ENCODE measurements around the gene CD2.

Gene CD2

DNA sequence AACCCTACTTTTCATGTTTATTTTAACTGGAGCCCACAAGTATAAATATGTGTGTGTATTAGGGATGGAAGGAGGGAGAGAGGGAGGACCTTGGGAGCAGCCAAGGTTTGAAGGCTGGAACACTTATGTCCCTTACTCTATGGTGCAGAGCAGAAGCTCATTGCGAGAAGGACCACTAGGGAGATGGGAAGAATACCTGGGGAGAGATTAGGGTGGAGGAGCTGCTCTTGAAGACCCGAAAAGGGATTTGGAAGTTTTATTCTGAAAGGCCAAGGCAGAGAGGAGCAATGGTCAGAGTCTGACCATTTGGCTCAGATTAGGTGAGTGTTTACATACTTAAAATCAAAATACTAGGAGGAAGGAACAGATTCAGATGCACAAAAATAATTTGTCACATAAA is 8.1 kb downstream of the CD2 start:
- no peak for DNase-seq

- no peak for DNase-seq
These were observed 8.5 kb downstream of the CD2 start for GRCh38 chr1:116762781-116763115.

DNA sequence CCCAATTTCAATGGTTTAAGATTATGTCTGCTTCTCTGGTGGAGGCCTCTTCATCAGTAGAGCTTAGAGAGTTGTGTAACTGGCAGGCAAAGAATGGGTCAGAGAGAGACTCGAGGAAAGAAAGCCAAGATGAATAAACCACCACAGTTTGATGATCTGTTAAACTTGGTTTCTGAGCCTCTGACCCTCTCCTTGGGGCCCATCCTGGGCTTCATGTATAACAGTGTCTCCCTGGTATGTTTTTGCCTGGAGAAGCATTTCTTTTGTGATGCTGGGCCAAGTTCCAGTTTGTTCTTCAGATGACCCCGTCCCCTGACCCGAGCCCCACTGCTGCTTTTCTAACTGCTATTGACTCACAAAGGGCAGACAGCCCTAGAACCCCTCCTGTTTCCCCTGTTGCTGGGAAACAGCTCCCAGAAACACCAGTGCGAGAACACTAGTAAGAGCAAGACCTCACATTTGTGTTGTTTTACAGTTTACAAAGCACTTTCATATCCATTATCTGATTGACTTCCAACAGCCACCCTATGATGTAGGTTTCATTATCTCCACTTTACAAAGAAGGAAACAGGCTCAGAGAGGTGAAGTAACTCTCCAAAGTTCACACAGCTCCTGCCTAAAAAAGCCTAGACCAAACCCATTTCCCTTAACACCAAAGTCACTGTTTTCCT is 9.0 kb downstream of the CD2 start:
- no peak for DNase-seq

DNA sequence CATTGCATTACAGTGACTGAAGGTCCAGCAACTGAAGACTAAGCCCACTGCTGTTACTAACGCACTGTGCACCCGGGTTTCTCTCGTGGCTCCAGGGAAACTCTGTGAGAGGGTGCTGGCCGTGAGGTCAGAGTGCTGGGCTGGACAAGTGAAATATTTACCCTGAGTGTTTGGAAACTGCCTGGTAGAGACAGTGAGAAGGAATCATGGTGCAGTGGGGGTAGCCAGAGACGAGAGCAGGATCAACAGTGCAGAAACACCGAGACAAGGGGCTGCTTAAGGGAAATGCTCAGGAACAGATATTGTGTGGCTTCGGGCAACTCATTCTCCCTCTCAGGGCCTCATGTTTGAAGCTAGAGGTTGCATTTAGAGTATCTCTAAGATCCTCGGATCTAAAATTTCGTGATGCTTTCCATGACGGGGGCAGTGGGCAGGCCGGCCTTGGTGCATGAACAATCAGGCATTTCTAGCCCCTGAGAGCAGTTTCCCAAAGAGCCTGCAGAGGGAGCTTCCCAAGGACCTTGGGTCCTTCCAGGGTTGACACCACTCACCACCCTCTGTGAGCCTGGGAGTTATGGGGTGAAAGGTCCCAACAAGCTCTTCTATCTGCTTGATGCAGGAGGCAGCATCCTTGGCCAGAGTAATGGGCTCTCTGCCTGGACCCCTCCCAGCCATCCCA is 9.7 kb downstream of the CD2 start:
- DNase-seq = no peak

DNA sequence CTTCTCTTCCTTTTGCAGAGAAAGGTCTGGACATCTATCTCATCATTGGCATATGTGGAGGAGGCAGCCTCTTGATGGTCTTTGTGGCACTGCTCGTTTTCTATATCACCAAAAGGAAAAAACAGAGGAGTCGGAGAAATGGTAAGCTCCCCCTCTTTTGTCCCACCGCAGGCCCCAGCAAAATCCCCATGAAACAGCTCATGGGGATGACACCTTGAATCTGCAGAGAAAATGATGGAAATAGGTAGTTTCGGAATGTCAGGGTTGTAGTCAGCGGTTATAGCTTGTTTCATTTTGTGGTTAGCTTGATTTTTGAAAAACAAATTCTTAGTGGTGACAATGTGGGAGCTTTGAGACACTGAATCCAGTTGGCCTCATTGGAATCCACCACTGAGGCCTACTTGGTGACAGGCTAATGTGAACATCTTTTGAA is 10.3 kb downstream of the CD2 start:
- DNase-seq = no peak

- DNase-seq = no peak
These were observed 11.0 kb downstream of the CD2 start for GRCh38 chr1:116764906-116765862.

DNA sequence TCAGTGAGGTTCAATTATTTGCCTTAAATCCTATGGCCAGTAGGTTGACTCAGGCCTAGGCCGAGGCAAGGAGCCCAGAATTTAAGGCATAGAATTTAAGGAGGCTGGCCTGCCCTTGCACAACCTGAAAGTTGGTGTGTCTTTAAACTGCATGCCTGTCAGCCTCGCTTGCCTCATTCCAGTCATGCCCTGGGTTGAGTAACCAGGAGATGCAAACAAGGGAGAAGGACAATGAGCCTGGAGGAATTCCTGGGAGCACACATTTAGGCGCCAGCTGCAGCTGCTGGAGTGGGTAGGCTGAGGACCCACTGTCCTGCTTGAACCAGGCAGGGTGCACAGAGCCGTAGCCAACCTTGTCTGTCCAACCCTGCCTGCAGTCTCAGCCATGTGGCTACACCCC is 11.7 kb downstream of the CD2 start:
- no peak for DNase-seq

GRCh38 chr1:116766616-116767469 is 12.6 kb downstream of the CD2 start:
- DNase-seq = no peak

GRCh38 chr1:116767782-116768382 is 13.7 kb downstream of the CD2 start:
- DNase-seq = no peak

DNA sequence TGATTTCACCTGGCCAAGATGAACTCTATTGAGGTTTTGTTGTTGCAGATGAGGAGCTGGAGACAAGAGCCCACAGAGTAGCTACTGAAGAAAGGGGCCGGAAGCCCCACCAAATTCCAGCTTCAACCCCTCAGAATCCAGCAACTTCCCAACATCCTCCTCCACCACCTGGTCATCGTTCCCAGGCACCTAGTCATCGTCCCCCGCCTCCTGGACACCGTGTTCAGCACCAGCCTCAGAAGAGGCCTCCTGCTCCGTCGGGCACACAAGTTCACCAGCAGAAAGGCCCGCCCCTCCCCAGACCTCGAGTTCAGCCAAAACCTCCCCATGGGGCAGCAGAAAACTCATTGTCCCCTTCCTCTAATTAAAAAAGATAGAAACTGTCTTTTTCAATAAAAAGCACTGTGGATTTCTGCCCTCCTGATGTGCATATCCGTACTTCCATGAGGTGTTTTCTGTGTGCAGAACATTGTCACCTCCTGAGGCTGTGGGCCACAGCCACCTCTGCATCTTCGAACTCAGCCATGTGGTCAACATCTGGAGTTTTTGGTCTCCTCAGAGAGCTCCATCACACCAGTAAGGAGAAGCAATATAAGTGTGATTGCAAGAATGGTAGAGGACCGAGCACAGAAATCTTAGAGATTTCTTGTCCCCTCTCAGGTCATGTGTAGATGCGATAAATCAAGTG is 14.3 kb downstream of the CD2 start:
- no peak for DNase-seq

DNA sequence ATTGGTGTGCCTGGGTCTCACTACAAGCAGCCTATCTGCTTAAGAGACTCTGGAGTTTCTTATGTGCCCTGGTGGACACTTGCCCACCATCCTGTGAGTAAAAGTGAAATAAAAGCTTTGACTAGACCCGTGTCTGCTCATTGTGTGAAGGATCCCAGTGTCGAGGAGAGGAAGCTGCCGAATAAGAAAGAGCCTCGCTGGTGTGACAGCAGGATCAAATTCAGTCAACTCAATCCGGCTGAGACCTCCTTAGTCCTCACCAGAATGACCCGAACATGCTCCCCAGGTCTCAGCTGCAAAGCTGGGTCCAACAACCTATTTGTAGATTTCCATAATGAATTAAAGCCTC is 14.8 kb downstream of the CD2 start:
- no peak for DNase-seq

DNA sequence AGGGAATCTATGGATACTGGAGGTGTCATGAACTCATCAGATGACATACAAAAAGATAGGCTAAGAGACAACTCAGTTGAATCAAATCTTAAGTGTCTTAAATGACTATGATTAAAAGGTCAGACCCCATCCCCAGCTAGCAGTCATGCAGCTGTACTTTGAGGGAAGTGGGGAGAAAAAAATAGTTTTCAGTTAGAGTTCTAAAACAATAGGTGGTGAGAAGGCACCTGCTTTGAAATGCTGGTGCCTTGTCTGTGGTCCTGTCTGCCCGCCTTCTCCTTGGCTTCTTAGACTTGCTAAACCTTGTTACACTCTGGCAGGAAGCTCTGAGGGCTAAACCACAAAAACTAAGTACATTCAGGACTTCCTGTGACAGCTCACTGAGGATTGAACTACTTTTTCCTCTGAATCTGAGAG is 15.3 kb downstream of the CD2 start:
- DNase-seq = no peak

GRCh38 chr1:116769994-116770393 is 15.8 kb downstream of the CD2 start:
- DNase-seq = no peak

DNA sequence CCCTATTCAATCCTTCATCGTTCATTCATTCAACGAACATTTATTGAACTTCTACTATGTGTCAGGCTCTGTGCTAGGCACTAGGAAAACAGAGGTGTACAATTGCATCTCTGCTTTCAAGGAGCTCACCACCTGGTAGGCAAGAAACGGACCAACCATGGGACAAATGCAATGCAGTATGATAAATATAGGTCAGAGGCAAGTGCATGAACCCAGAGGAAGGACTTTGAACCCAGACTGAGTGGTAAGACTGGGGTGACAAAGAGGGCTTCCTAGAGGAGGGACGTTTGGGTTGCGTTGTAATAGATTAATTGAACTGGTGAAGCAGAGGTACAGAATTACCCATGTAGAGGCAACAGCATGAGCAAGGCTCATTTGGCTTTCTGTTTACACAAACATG is 16.4 kb downstream of the CD2 start:
- no peak for DNase-seq

GRCh38 chr1:116771997-116772647 is 17.9 kb downstream of the CD2 start:
- no peak for DNase-seq

GRCh38 chr1:116772648-116773045 is 18.4 kb downstream of the CD2 start:
- DNase-seq = no peak

DNA sequence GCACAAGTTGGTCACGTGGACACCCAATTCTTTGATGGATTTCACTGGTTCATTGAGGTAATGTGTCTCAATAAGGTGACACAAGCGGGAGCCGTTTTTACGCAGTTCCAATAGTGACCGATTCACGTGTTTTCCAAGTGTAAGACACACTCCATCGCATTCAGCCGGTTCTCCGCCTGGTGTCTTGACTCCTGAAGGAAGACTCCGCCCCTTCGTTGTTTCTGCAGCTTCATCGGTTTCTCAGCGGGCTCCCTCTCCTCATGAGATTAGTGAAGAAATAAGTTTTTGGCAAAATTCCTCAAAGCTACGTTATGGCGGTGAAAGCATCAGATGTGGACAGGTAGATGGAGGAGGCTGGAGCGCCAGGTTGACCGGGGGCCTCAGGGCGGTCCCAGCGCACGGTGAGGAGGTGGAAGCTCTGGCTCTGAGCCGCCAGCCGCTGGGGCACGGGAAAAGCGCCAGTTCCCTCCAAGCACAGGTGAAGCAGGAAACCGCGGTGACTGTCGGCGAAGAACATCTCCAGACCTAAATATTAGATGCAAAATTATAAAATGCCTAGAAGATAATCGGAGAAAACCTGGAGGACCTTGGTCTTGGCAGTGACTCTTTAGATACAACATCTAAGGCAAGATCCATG is 21.0 kb downstream of the CD2 start:
- DNase-seq = no peak

GRCh38 chr1:116777831-116778830 is 23.9 kb downstream of the CD2 start:
- no peak for DNase-seq

DNA sequence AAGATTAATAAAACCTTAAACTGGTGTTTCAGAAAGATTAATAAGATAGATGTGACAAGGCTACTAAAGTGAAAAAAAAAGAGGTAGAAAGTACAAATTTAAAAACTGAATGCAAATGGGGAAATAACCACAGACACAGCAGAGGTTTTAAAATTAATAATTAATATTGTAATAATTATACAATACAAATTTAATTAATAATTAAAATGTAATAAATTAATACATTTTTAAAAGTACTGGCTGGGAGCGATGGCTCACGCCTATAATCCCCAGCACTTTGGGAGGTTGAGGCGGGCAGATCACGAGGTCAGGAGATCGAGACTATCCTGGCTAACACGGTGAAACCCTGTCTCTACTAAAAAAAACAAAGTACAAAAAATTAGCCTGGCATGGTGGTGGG is 26.8 kb downstream of the CD2 start:
- DNase-seq = no peak

- DNase-seq = no peak
These were observed 30.8 kb downstream of the CD2 start for GRCh38 chr1:116785006-116785405.

Measured in COR-L47 (cell line).